ENCODE results near the gene UQCRC1.

UQCRC1 gene

DNA sequence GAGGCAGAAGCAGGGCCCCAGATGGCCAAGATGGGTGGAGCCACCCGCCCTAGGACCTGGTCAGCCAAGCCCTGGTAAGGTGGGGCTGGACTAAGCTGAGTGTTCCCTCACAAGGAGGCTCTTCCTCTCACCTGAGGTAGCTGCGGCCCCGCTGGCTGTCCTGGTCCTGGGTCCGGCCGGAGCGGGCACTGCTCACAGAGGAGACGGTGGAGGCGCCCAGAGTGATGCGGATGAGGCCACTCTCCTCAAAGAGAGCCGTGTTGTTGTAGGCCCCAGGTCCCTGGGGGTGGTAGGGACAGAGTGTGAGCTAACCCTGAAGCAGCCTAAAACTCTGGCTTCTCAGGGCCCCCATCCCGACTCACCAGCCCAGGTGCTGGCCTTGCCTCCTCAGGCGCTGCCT is 33.2 kb upstream of the UQCRC1 start:
- DNase-seq (ENCODE audit: extremely low spot score), result no peak
- ChIA-PET POLR2A (no interaction called here), CTCF (interaction anchor here (1.0 kb wide), 1 partner anchor 22 kb away, joined by 3 read pairs; no protein-coding TSS in a partner anchor)
- TF ChIP-seq, protein P1, sequence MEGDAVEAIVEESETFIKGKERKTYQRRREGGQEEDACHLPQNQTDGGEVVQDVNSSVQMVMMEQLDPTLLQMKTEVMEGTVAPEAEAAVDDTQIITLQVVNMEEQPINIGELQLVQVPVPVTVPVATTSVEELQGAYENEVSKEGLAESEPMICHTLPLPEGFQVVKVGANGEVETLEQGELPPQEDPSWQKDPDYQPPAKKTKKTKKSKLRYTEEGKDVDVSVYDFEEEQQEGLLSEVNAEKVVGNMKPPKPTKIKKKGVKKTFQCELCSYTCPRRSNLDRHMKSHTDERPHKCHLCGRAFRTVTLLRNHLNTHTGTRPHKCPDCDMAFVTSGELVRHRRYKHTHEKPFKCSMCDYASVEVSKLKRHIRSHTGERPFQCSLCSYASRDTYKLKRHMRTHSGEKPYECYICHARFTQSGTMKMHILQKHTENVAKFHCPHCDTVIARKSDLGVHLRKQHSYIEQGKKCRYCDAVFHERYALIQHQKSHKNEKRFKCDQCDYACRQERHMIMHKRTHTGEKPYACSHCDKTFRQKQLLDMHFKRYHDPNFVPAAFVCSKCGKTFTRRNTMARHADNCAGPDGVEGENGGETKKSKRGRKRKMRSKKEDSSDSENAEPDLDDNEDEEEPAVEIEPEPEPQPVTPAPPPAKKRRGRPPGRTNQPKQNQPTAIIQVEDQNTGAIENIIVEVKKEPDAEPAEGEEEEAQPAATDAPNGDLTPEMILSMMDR (IDR thresholded peaks at IDR 0.05; ENCODE audit: control extremely low read depth, extremely low read depth, low read depth, missing control alignments), result no peak

DNA sequence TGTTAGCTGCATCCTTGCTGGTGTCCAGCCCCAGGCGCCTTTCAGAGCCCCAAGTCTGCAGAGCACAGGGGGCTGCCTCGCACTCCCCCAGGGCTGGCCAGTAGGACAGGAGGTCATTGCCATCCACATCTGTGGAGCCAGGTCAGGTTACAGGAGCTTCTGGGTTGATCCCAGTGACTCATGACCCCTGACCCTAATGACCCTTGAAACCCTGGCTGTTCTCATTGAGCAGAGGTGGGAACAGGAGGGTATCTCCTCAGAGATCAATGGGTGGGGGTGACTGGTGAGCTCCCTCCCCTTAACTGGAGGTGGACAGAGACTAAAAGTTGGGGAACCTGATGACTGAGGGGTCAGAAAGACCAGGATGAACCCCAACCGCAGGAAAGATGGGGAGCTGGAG is 31.9 kb upstream of the UQCRC1 start:
- POLR2A ChIA-PET, result no interaction called here
- DNase-seq (ENCODE audit: extremely low spot score), result no peak
- CTCF ChIA-PET, result no interaction called here
- TF ChIP-seq, protein P1 (IDR thresholded peaks at IDR 0.05; ENCODE audit: control extremely low read depth, extremely low read depth, low read depth, missing control alignments), result no peak

DNA sequence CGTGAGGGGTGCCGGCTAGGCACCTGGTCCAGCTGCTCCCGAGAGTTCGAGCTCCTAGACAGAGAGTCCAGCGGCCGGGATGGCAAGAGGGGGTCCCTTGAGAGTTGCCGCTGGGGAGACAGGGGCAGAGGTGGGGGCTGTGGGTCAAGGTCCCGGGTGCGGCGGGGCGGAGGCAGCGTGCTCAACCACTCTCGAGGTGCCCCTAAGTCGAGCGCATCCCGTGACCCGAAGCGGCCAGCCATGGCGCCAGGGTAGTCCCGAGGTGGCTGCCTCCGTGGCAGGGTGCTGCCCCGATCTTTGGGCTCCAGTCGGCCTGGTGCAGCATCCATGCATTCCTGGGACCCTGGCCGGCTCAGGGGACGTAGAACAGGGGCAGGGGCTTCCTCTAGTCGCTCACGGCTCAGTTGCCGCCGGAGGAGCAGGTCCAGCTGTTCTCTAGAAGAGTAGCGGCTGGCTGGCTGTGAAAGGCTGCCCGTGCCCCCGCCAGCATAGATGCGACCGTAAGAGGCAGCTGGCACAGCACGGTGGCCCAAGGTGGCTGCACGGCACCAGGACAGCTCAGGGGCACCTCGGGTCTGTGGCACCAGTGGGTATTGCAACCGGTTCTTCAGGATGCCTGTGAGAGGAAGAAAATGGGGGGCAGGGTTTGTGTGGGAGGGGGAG is 30.6 kb upstream of the UQCRC1 start:
- TF ChIP-seq, protein P1 (IDR thresholded peaks at IDR 0.05; ENCODE audit: control extremely low read depth, extremely low read depth, low read depth, missing control alignments), result no peak
- CTCF ChIA-PET, result no interaction called here
- no peak for DNase-seq (ENCODE audit: extremely low spot score)
- POLR2A ChIA-PET, result no interaction called here

DNA sequence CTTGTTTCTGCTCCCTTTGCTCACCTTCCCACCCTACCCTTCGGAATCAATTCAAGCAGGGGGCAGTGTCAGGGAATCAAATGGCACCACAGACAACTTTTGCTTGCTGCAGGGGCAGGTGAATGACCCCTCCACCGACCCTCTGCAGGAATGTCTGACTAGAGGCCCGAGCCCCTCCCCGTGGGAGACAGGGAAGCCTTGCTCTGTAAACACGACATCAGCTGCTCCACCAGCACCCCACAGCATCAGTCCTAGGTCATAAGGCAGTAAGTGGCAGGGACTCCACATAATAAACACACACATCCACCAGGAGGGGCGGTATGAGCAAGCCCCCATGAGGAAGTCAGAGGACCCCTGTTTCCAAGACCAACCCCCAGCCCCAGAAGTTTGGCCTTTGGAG is 27.9 kb upstream of the UQCRC1 start:
- ChIA-PET POLR2A (no interaction called here), CTCF (interaction anchor here (1.7 to 2.0 kb wide), 2 partner anchors 27 to 400 kb away, joined by 3 to 6 read pairs; no protein-coding TSS in a partner anchor)
- TF ChIP-seq, protein P1 (IDR thresholded peaks at IDR 0.05; ENCODE audit: control extremely low read depth, extremely low read depth, low read depth, missing control alignments), result no peak
- no peak for DNase-seq (ENCODE audit: extremely low spot score)

DNA sequence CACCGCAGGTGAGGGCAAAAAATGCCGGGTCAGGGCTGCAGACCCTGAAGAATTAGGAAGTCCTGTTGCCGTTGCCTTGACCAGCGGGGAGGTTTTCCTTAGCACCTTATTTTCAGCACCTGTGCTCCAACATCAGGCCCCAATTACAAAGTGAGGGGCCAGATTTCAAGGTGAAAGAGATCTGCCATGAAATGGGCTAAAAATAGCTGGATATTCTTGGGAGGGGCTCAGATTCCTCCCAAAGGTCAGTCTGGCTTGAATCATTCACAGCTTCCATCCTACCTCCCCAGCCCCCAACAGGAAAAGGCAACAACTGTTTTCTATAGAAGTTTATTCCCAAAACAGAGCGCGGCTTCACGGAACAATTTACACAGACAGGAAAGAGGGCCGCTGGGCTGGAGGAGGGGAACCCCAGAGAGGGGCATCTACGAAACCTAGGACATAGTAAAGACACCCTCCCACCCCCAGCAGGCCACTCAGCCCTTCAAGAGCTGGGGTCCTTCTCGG is 26.8 kb upstream of the UQCRC1 start:
- TF ChIP-seq, protein P1 (IDR thresholded peaks at IDR 0.05; ENCODE audit: control extremely low read depth, extremely low read depth, low read depth, missing control alignments), result no peak
- POLR2A ChIA-PET, result interaction anchor here (0.9 to 1.0 kb wide), 3 partner anchors 9 to 26 kb away, joined by 3 to 4 read pairs (median 4); no protein-coding TSS in a partner anchor
- CTCF ChIA-PET, result interaction anchor here (1.0 to 3.6 kb wide), 26 partner anchors 11 to 353 kb away, joined by 3 to 43 read pairs (median 5); partner anchors contain the start of gene CELSR3
- DNase-seq (ENCODE audit: extremely low spot score), result no peak

DNA sequence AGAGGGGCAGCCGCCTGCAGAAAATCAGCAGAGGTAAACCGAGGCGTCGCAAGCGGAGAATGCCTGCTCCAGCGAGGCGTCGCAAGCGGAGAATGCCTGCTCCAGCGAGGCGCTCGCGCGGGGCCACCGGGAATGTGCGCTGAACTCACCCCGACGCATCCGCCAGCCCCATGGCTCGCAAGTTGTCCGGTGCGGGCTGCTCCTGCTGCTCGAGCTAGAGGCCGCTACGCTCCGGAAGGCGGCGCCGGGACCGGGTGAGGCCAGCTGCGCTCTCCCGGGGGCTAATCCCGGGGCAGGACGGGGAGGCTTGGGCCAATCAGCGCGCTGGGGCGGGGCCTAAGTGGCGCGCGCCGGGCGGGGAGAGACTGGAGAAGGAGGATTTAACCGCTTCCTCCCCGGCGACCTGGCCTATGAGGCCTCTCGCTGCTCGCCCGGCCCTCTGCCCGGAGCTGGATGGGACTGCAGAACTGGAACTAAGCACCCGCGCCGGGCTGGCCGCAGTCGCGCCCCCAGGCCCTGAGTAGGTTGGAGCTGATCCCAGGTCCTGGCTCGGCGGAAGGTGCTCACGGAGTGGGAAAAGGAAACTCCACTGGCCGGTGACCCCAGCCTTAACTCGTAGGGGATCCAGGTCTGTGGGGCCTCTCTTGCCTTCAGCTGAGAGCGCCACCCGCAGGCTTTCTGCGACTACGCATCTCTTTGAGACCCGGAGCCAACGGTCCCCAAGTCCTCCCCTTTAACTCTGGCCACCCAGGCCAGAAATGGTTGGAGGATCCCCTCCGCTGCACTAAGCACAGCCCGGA is 26.0 kb upstream of the UQCRC1 start, which contains the start of gene SLC26A6:
Gene SLC26A6, minus strand, starts transcription at position 240 of the 800 bp plus-strand sequence. Its CDS starts 68 bp downstream, at position 172.
- POLR2A ChIA-PET, result interaction anchor here (0.7 to 1.1 kb wide), 6 partner anchors 8 to 53 kb away, joined by 3 to 4 read pairs (median 3); no protein-coding TSS in a partner anchor
- peak; percentile 100 for DNase-seq (ENCODE audit: extremely low spot score)
- TF ChIP-seq, protein P1 (IDR thresholded peaks at IDR 0.05; ENCODE audit: control extremely low read depth, extremely low read depth, low read depth, missing control alignments), result peak; percentile 74
- CTCF ChIA-PET, result interaction anchor here (0.9 to 3.6 kb wide), 31 partner anchors 10 to 368 kb away, joined by 3 to 43 read pairs (median 5); partner anchors contain the start of genes CELSR3 and UQCRC1

Data from GM10248 (cell line).